GM23248 (cell line): ENCODE results near the gene GSTP1.

Experiments used
- EZH2 ChIP-seq: fragments of 200-600 bp; sonication (generic); IDR thresholded peaks from 2 replicates; pipeline ENCODE4 v1.6.1; 2018; ENCODE audit warnings: antibody characterized with exemption, mild to moderate bottlenecking; ENCODE audit not compliant: insufficient read depth, poor library complexity, severe bottlenecking
- EZH2phosphoT487 ChIP-seq: fragments of 200-600 bp; sonication (generic); IDR thresholded peaks from 2 replicates; pipeline ENCODE4 v1.6.1; 2018; ENCODE audit warnings: antibody characterized with exemption, moderate library complexity, mild to moderate bottlenecking, low read depth; ENCODE audit not compliant: insufficient read depth

GRCh38 chr11:67615728-67616430, 32.3 kb downstream of the GSTP1 start:
- no peak for TF ChIP-seq EZH2
- no peak for TF ChIP-seq EZH2phosphoT487
